Ishikawa (cell line): ENCODE data around the gene SEMA5A.

Experiments used
- MAX ChIP-seq: IDR thresholded peaks from 2 replicates; pipeline ENCODE4 v1.6.1; 2012
- RAD21 ChIP-seq: IDR thresholded peaks from 2 replicates; pipeline ENCODE4 v1.6.1; 2012; ENCODE audit warnings: low read depth
- TEAD4 ChIP-seq: IDR thresholded peaks from 2 replicates; pipeline ENCODE4 v1.6.1; 2012

GRCh38 chr5:9347032-9347431 lies 198.8 kb downstream of the SEMA5A start:
- TF ChIP-seq RAD21 = no peak
- no peak for TF ChIP-seq MAX
- TF ChIP-seq TEAD4 = no peak
